GM10266 (cell line): Measurements from ENCODE around the gene TNFSF15.
A peak's percentile ranks its signal among the peaks of the same experiment; 100 is the strongest.

Experiments used
- DNase-seq: peaks from one replicate; pipeline ENCODE4 v3.0.0; 2012; ENCODE audit errors: extremely low spot score
- CTCF ChIP-seq: IDR thresholded peaks from 2 replicates; pipeline ENCODE4 v1.5.1; 2012; ENCODE audit warnings: mild to moderate bottlenecking, low read depth; ENCODE audit not compliant: control insufficient read depth, insufficient read depth; ENCODE audit errors: missing control alignments

TNFSF15 gene

GRCh38 chr9:114763220-114763619 lies 42.6 kb downstream of the TNFSF15 start:
- no peak for TF ChIP-seq CTCF

GRCh38 chr9:114761523-114761922 lies 44.3 kb downstream of the TNFSF15 start:
- DNase-seq = no peak
- no peak for TF ChIP-seq CTCF

More at GRCh38 chr9:114763220-114763619, 42.6 kb downstream of the TNFSF15 start:
- DNase-seq = no peak

GRCh38 chr9:114759512-114760341 lies 46.1 kb downstream of the TNFSF15 start:
- TF ChIP-seq CTCF = no peak
- DNase-seq = no peak

- DNase-seq = no peak
Observed at GRCh38 chr9:114757984-114758383, 47.9 kb downstream of the TNFSF15 start.

GRCh38 chr9:114757395-114757794 lies 48.4 kb downstream of the TNFSF15 start:
- no peak for TF ChIP-seq CTCF
- DNase-seq = no peak

More at GRCh38 chr9:114757984-114758383, 47.9 kb downstream of the TNFSF15 start:
- no peak for TF ChIP-seq CTCF

- no peak for TF ChIP-seq CTCF
- no peak for DNase-seq
Observed at GRCh38 chr9:114756920-114757319, 48.9 kb downstream of the TNFSF15 start.

GRCh38 chr9:114754581-114754980 lies 51.3 kb downstream of the TNFSF15 start:
- no peak for TF ChIP-seq CTCF
- DNase-seq = peak; percentile 16
